Hepatocyte (in vitro differentiated cells): Measurements from ENCODE around the gene LCN1. TPM values are rescaled to one million over a fixed set of nuclear protein-coding genes. Genes with fewer than 3 reads are reported as not detected.

Source experiments
- DNase-seq: peaks from one replicate; pipeline ENCODE4 v3.0.0-alpha.2; 2016; ENCODE audit warnings: low spot score
- H2AFZ ChIP-seq: fragments of 200-600 bp; sonication (generic); 2 replicates; pipeline ENCODE4 v1.6.0; 2016; ENCODE audit warnings: antibody characterized with exemption, mild to moderate bottlenecking
- H3K27ac ChIP-seq: fragments of 200-600 bp; sonication (generic); 2 replicates; pipeline ENCODE4 v1.5.1; 2016; ENCODE audit warnings: mild to moderate bottlenecking
- H3K27me3 ChIP-seq: fragments of 200-600 bp; sonication (generic); 2 replicates; pipeline ENCODE4 v1.6.1; 2016
- H3K36me3 ChIP-seq: fragments of 200-600 bp; sonication (generic); replicated peaks from 2 replicates; pipeline ENCODE4 v1.5.1; 2016; ENCODE audit warnings: low read depth; ENCODE audit not compliant: insufficient read depth
- H3K4me1 ChIP-seq: fragments of 200-600 bp; sonication (generic); 2 replicates; pipeline ENCODE4 v1.5.1; 2016; ENCODE audit warnings: mild to moderate bottlenecking, moderate library complexity; ENCODE audit not compliant: insufficient read depth
- H3K4me2 ChIP-seq: fragments of 200-600 bp; sonication (generic); 2 replicates; pipeline ENCODE4 v1.6.0; 2016
- H3K4me3 ChIP-seq: fragments of 200-600 bp; sonication (generic); 2 replicates; pipeline ENCODE4 v1.5.1; 2016; ENCODE audit warnings: mild to moderate bottlenecking
- H3K79me2 ChIP-seq: fragments of 200-600 bp; sonication (generic); 2 replicates; pipeline ENCODE4 v1.6.0; 2017; ENCODE audit warnings: mild to moderate bottlenecking
- H3K9me2 ChIP-seq: fragments of 200-600 bp; sonication (generic); replicated peaks from 2 replicates; pipeline ENCODE4 v1.6.0; 2017; ENCODE audit warnings: mild to moderate bottlenecking; ENCODE audit not compliant: insufficient read depth
- H3K9me3 ChIP-seq: fragments of 200-600 bp; sonication (generic); 2 replicates; pipeline ENCODE4 v1.5.1; 2016; ENCODE audit warnings: low read depth, mild to moderate bottlenecking
- H4K20me1 ChIP-seq: fragments of 200-600 bp; sonication (generic); 2 replicates; pipeline ENCODE4 v1.6.0; 2016; ENCODE audit warnings: mild to moderate bottlenecking; ENCODE audit not compliant: insufficient read depth, poor library complexity, severe bottlenecking
- EZH2 ChIP-seq: fragments of 200-600 bp; sonication (generic); IDR thresholded peaks from 2 replicates; pipeline ENCODE4 v1.6.1; 2016; ENCODE audit warnings: antibody characterized with exemption, mild to moderate bottlenecking, borderline replicate concordance
- EZH2phosphoT487 ChIP-seq: fragments of 200-600 bp; sonication (generic); IDR thresholded peaks from one replicate; pipeline ENCODE4 v1.6.1; 2018; ENCODE audit warnings: antibody characterized with exemption, mild to moderate bottlenecking, low read depth, moderate library complexity; ENCODE audit not compliant: unreplicated experiment, severe bottlenecking
- WGBS: methylation state at CpG from one replicate; pipeline ENCODE4 v1.1.6; 2016; ENCODE audit warnings: low lambda C conversion rate; ENCODE audit errors: missing lambda C conversion rate; 5-methylcytosine and 5-hydroxymethylcytosine counted together
- polyA plus RNA-seq: library from polyadenylated mRNA; unstranded; fragments of >200 nt; fragmentation: Nextera tagmentation; extraction: Ambion mirVana; gene quantifications from 2 replicates; pipeline ENCODE4 v1.2.1, GENCODE V29; 2016
- total RNA-seq: library from RNA; depleted of rRNA; stranded (reverse); fragments of >200 nt; gene quantifications from 2 replicates; pipeline ENCODE4 v1.2.3, GENCODE V29; 2014
- TF ChIP-seq, protein P1 (sequence below): fragments of 200-600 bp; sonication (generic); IDR thresholded peaks from 2 replicates; pipeline ENCODE4 v1.5.1; 2016; ENCODE audit warnings: antibody characterized with exemption, mild to moderate bottlenecking; ENCODE audit not compliant: poor library complexity

Gene LCN1
- total and polyA plus RNA-seq, 2 experiments from 2014 or later = not detected

DNA sequence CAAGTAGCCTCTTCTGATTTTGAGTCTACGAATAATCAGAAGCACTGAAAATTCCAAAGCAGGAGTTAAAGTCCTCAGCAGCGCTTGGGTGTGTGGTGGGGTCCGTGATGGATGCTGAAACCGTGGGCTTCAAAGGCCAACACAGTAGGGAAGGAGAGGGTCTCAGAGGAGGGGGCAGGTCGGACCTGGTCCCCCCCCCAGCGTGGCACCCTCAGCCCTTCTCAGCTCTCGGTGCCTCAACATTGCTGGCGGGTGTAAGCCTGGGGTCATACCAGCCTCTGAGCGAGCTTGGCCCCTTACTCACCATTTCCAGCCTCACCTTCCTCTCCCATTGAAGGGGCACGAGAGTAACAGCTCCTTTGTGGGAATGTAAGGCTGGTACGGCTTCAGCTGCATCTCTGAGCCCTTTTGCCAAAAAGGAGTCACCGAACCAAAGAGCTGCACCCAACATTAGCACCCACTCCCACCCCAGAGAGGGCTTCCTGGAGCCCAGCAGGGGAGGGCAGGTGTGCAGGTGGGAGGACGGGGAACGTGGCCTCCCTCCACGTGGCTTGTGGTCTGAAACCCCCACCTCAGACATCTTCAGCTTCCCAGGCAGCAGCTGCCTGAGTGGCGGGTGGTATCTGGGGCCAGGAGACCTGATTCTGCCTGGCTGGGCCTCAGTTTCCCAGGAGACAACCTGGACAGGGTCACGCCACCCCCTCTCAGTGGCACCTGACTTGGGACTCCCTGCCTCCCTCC, 6.7 kb upstream of the LCN1 start:
- Histone ChIP-seq H3K4me2 (no peak overlapping the region), H3K27ac (no peak overlapping the region), H3K36me3 (no peaks in the 10 kb centered on the region), H3K79me2 (no peaks in the 10 kb centered on the region), H3K27me3 (no peaks in the 10 kb centered on the region), H2AFZ (no peak overlapping the region), H3K4me3 (no peak overlapping the region), H3K9me3 (no peaks in the 10 kb centered on the region), H3K4me1 (no peaks in the 10 kb centered on the region), H3K9me2 (no peaks in the 10 kb centered on the region), H4K20me1 (no peaks in the 10 kb centered on the region)
- TF ChIP-seq EZH2phosphoT487 (no peak), EZH2 (no peak)
- TF ChIP-seq, protein P1, sequence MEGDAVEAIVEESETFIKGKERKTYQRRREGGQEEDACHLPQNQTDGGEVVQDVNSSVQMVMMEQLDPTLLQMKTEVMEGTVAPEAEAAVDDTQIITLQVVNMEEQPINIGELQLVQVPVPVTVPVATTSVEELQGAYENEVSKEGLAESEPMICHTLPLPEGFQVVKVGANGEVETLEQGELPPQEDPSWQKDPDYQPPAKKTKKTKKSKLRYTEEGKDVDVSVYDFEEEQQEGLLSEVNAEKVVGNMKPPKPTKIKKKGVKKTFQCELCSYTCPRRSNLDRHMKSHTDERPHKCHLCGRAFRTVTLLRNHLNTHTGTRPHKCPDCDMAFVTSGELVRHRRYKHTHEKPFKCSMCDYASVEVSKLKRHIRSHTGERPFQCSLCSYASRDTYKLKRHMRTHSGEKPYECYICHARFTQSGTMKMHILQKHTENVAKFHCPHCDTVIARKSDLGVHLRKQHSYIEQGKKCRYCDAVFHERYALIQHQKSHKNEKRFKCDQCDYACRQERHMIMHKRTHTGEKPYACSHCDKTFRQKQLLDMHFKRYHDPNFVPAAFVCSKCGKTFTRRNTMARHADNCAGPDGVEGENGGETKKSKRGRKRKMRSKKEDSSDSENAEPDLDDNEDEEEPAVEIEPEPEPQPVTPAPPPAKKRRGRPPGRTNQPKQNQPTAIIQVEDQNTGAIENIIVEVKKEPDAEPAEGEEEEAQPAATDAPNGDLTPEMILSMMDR = no peak
- WGBS = 90% methylated on average over 17 of the region's 17 CpGs
- no peak for DNase-seq

DNA sequence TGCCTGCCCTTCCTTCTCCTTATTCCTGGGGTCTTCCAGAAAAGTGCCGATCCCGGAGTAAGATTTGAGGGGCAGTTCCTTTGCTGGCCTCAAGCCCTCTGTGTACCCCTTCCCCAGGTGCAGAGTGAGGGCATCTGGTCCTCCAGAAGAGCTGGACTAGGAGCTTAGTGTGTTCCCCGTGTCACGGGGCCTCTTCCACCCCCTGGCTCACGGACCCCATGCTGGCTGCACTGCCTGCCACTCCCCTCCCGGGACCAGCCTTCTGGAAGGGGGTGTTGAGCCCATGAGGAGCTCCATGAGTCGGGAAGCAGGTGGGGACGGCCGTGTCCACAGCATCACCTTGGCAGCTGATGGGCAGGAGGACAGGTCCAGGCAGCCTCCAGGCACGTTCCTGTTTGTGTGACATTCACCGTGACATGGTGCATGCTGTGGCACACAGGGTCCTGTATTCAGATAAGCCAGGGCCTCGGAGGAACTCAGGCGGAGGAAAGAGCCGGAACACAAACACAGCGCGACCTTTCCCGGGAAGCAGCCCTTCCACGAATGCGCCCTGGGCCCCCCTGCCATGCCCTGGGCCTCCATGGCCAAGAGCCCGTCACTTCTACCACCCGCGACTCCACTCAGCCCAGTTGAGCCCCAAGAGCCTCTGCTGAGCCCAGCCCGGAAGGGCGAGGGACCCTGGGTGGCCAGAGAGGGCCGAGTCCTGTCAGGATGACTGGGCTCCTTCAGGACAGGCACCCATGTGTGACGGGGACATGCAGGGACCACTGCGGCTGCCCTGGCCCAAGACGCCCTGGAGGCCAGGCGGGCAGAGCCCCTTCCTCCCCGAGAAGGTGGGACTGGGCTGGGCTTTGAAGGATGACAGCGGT, 5.9 kb upstream of the LCN1 start:
- H3K4me3 ChIP-seq = no peak overlapping the region
- DNase-seq = no peak
- no peaks in the 10 kb centered on the region for H3K4me1 ChIP-seq
- no peak overlapping the region for H3K27ac ChIP-seq
- H4K20me1 ChIP-seq = no peaks in the 10 kb centered on the region
- no peaks in the 10 kb centered on the region for H3K79me2 ChIP-seq
- TF ChIP-seq, protein P1 = no peak
- no peak for TF ChIP-seq EZH2
- H2AFZ ChIP-seq = no peak overlapping the region
- WGBS = 94% methylated on average over 31 of the region's 31 CpGs
- no peak overlapping the region for H3K4me2 ChIP-seq
- no peaks in the 10 kb centered on the region for H3K9me3 ChIP-seq
- no peaks in the 10 kb centered on the region for H3K36me3 ChIP-seq
- H3K9me2 ChIP-seq = no peaks in the 10 kb centered on the region
- no peaks in the 10 kb centered on the region for H3K27me3 ChIP-seq

DNA sequence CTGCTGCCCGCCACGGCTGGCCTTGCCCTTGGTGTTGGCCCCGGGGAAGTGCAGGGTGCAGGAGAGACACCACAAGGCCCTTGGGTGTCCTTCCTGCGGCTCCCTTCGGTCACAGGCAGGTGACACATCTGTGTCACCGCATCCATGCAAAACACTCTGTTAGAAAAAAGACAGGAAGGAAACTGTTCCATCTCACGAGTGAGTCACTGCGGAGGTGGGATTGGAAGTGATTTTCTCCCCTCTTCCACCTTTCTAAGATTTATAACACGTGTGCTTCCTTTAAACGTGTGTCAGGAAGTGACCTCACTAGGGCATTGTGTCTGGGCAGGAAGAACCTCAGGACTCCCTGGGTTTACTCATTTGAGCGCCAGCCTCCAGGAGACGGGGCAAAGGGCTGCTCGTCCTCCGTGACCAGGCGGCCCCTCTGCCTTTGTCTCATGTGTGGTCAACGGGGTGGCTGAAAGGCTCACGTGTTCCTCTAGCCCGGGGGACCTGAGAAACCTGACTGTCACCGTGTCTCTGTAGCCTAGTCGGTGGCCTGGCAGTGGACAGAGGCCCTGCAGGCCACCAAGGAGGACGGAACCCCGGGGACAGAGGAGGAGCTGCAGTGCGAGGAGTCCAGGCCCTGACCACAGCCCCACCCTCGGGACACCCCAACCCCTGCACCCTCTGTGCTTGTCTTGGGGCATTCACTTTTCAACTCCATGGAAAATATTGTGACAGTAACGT, 4.9 kb upstream of the LCN1 start:
- H2AFZ ChIP-seq = no peak overlapping the region
- no peaks in the 10 kb centered on the region for H3K36me3 ChIP-seq
- H3K9me3 ChIP-seq = no peaks in the 10 kb centered on the region
- no peak for TF ChIP-seq EZH2
- TF ChIP-seq, protein P1 = no peak
- no peak for TF ChIP-seq EZH2phosphoT487
- no peaks in the 10 kb centered on the region for H3K79me2 ChIP-seq
- no peaks in the 10 kb centered on the region for H3K4me1 ChIP-seq
- no peak overlapping the region for H3K4me3 ChIP-seq
- H4K20me1 ChIP-seq = no peaks in the 10 kb centered on the region
- no peak for DNase-seq
- H3K27ac ChIP-seq = no peak overlapping the region
- no peak overlapping the region for H3K4me2 ChIP-seq
- WGBS = 91% methylated on average over 24 of the region's 25 CpGs
- no peaks in the 10 kb centered on the region for H3K9me2 ChIP-seq
- H3K27me3 ChIP-seq = no peaks in the 10 kb centered on the region
